ENCODE data around the gene E2F4. TPM values are rescaled to one million over a fixed set of nuclear protein-coding genes. Genes with fewer than 3 reads are reported as not detected.

The E2F4 gene
- total RNA-seq, 1 experiment from 2014 or later, result 114 TPM

- CTCF ChIA-PET, result no interaction called here
Observed at GRCh38 chr16:67190041-67190440, 1.9 kb upstream of the E2F4 start, which contains the start of gene EXOC3L1. Gene EXOC3L1 (minus strand): TSS chr16:67190136. CDS start chr16:67189676, 460 bp downstream.

More at GRCh38 chr16:67190041-67190440, 1.9 kb upstream of the E2F4 start, which contains the start of gene EXOC3L1:
- Histone ChIP-seq H4K20me1 (ENCODE audit: insufficient read depth) (no peaks in the 10 kb centered on the region), H3K36me3 (ENCODE audit: control insufficient read depth in 1 of 2, insufficient read depth in 2 of 2, low read length in 2 of 2) (peaks cover 11 to 20% of the 10 kb centered on the region in 2 experiments; a peak in 3 of 4 replicates), H3K79me2 (ENCODE audit: insufficient read depth, low read length) (peaks cover 34% of the 10 kb centered on the region), H3K9me2 (ENCODE audit: insufficient read depth) (no peaks in the 10 kb centered on the region), H2AFZ (ENCODE audit: low read depth, low read length, poor library complexity, severe bottlenecking) (no peak within 1 kb of the TSS), H3K9ac (ENCODE audit: low read length) (no peak within 1 kb of the TSS), H3K9me3 (ENCODE audit: control insufficient read depth in 1 of 2, insufficient read depth in 1 of 2, low read depth in 1 of 2, low read length in 2 of 2) (no peaks in the 10 kb centered on the region), H3K27ac (ENCODE audit: low read depth, low read length) (no peak within 1 kb of the TSS), H3K4me1 (ENCODE audit: control insufficient read depth in 1 of 2, insufficient read depth in 2 of 2, low read length in 2 of 2) (peaks cover 11 to 37% of the 10 kb centered on the region in 2 experiments; a peak in 3 of 4 replicates), H3K4me3 (replicated peaks in 1 of 2; ENCODE audit: low read depth in 1 of 2, low read length in 2 of 2) (no peak within 1 kb of the TSS), H3K4me2 (ENCODE audit: low read length) (no peak within 1 kb of the TSS), H3K27me3 (ENCODE audit: insufficient read depth, low read length) (no peaks in the 10 kb centered on the region)
- DNase-seq (ENCODE audit: low read depth, low spot score) (no peak), ATAC-seq (no peak)
- POLR2A ChIA-PET, result no interaction called here
- RAD21 ChIA-PET (ENCODE audit: low non-redundant PET in 1 of 2, low total read pairs in 2 of 2, uncharacterized antibody in 2 of 2, unreplicated experiment in 2 of 2), result no interaction called here
- intact Hi-C loops (cut with micrococcal nuclease), result no loop called here
- no TSS peak for BruUV-seq (replicated peaks)
- TF ChIP-seq ELF1 (IDR thresholded peaks at IDR 0.05; ENCODE audit: borderline replicate concordance, low read depth) (no peak), REST (IDR thresholded peaks at IDR 0.05; ENCODE audit: low read depth) (no peak), TCF7L2 (IDR thresholded peaks at IDR 0.05; ENCODE audit: borderline replicate concordance, extremely low read depth, insufficient read depth, insufficient read length) (no peak), CBX3 (IDR thresholded peaks at IDR 0.05; ENCODE audit: low read depth) (no peak), JUND (IDR thresholded peaks at IDR 0.05) (no peak), ZBTB33 (IDR thresholded peaks at IDR 0.05; ENCODE audit: extremely low read depth, insufficient replicate concordance, low read length) (no peak), FOSL1 (IDR thresholded peaks at IDR 0.05; ENCODE audit: low read depth) (no peak), RAD21 (IDR thresholded peaks at IDR 0.05; ENCODE audit: low read depth) (no peak), EGR1 (IDR thresholded peaks at IDR 0.05; ENCODE audit: low read depth) (no peak), ATF3 (IDR thresholded peaks at IDR 0.05) (no peak), CEBPB (IDR thresholded peaks at IDR 0.05; ENCODE audit: low read depth) (no peak), YY1 (IDR thresholded peaks at IDR 0.05; ENCODE audit: extremely low read depth, insufficient replicate concordance, low read depth, low read length) (no peak), CTCF (IDR thresholded peaks at IDR 0.05 in 2 of 3, conservative IDR thresholded peaks at IDR 0.05 in 1 of 3; ENCODE audit: borderline replicate concordance in 1 of 3, insufficient read depth in 1 of 3, low read depth in 2 of 3, low read length in 2 of 3) (no peak), SRF (IDR thresholded peaks at IDR 0.05; ENCODE audit: low read depth) (no peak), ZNF274 (IDR thresholded peaks at IDR 0.05; ENCODE audit: low read depth, low read length) (no peak), SIN3A (IDR thresholded peaks at IDR 0.05; ENCODE audit: low read depth) (no peak), POLR2A (IDR thresholded peaks at IDR 0.05; ENCODE audit: borderline replicate concordance, extremely low read depth, insufficient read depth, insufficient read length) (no peak)

Data from HCT116 (cell line).